Activated CD8-positive, alpha-beta T cell treated with anti-CD3 and anti-CD28 coated beads, Interleukin-2, amount 10 ng/mL, durations not matched to agents 7 days and 5 days (primary cell): ENCODE data around the gene MYBBP1A. TPM values are rescaled to one million over a fixed set of nuclear protein-coding genes. Genes with fewer than 3 reads are reported as not detected.

ENCODE experiments used
- ATAC-seq: fragments of 150-1000 bp; cut with Tn5 transposase; one replicate; pipeline ENCODE4 v1.10.0; 2021; ENCODE audit warnings: moderate library complexity
- CTCF ChIA-PET: fragments of 350-600 bp; sonication (Branson Sonifier 250); formaldehyde crosslinking; loops from one replicate; lab custom pipeline; 2021; ENCODE audit warnings: antibody characterized with exemption; lab: Charles Lee
- POLR2A ChIA-PET: fragments of 350-600 bp; sonication (Branson Sonifier 250); formaldehyde crosslinking; loops from one replicate; lab custom pipeline; 2021; ENCODE audit warnings: antibody characterized with exemption; lab: Charles Lee
- DNase-seq: peaks from one replicate; pipeline ENCODE4 v3.0.0-alpha.2; 2020
- H3K27ac Mint-ChIP-seq: one replicate; pipeline ENCODE4 v1.8.0; 2021; ENCODE audit warnings: mild to moderate bottlenecking, mixed read lengths
- H3K27me3 Mint-ChIP-seq: one replicate; pipeline ENCODE4 v1.8.0; 2021; ENCODE audit warnings: low read depth, mixed read lengths
- H3K36me3 Mint-ChIP-seq: one replicate; pipeline ENCODE4 v1.8.0; 2021; ENCODE audit warnings: low read depth, mixed read lengths
- H3K4me1 Mint-ChIP-seq: one replicate; pipeline ENCODE4 v1.8.0; 2021; ENCODE audit warnings: low read depth, mixed read lengths
- H3K4me3 Mint-ChIP-seq: one replicate; pipeline ENCODE4 v1.8.0; 2021; ENCODE audit warnings: mild to moderate bottlenecking, mixed read lengths
- H3K9me3 Mint-ChIP-seq: one replicate; pipeline ENCODE4 v1.8.0; 2022; ENCODE audit warnings: mixed read lengths; ENCODE audit not compliant: insufficient read depth
- total RNA-seq, 2 experiments: library from RNA; stranded (reverse); gene quantifications; one replicate each; pipeline ENCODE4 v1.2.3, GENCODE V29; 2021

Gene MYBBP1A
- total RNA-seq, 2 experiments from 2014 or later: 70.7 to 76.7 TPM

DNA sequence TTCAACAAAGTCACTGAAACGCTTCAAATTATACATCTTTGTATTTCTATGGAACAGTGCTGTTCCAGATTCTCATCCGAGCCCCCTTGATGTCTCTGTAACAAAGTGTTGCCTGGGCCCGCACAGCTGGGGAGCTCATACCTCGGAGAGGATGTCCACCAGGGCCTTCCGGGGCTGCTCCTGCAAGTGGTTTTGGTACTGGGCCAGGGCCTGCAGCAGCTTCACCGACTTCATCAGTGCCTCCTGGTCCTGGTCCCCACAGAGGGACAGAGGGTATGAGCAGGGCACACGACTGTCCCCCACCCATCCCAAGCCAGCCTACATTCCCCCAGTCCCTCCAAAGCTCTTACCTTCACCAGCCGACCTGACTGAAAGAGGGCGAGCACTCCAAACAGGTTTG, 1.5 kb downstream of the MYBBP1A start:
- Mint-ChIP-seq H3K4me3 (peak overlapping the region; percentile 93), H3K27ac (peak overlapping the region; percentile 63), H3K4me1 (peaks cover 35% of the 10 kb centered on the region), H3K27me3 (no peaks in the 10 kb centered on the region), H3K9me3 (no peaks in the 10 kb centered on the region), H3K36me3 (peaks cover 33% of the 10 kb centered on the region)
- ATAC-seq (no peak), DNase-seq (no peak)
- ChIA-PET POLR2A (no interaction called here), CTCF (interaction anchor here (2.0 to 5.3 kb wide), 2 partner anchors 13 to 133 kb away, joined by 9 to 44 read pairs; no protein-coding TSS in a partner anchor)

DNA sequence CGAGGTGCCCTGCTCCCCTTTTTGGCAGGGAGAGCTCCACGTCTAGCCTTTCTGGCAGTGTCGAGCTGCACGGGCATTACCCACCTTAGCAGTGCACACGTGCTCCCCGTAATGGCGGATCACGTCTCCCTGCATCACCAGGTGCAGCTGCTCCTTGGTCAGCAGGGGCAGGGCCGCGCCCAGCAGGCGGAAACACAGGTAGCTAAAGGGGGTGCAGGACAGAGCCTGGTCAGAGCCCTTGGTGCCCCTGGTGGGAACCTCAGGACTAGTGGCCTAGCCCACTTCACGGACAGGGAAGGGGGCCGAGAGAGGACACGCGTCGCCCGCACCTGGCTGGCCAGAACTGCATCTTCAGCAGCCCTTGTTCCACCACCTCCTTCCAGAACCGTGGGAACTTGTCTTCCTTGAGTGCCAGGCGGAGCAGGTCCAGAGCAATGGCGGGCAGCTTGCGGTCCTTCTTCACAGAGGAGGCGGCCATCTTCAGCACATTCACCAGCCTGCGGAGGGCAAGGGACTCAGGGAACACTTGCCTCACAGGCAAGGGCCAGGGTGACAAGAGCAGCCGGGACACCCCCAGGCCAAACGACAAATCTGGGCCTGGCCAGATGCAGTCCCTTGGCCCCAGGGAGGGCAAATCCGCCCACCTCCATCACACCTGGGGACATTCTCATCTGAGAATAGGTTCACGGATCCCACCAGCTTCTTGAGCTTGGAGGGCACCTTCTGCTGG, 3.2 kb downstream of the MYBBP1A start:
- peaks cover 29% of the 10 kb centered on the region for H3K4me1 Mint-ChIP-seq
- H3K27me3 Mint-ChIP-seq: no peaks in the 10 kb centered on the region
- no peak for DNase-seq
- H3K27ac Mint-ChIP-seq: no peak overlapping the region
- no peak for ATAC-seq
- H3K36me3 Mint-ChIP-seq: peaks cover 39% of the 10 kb centered on the region
- no peak overlapping the region for H3K4me3 Mint-ChIP-seq
- POLR2A ChIA-PET: no interaction called here
- CTCF ChIA-PET: interaction anchor here (0.9 to 3.6 kb wide), 3 partner anchors 15 to 131 kb away, joined by 3 to 13 read pairs (median 3); no protein-coding TSS in a partner anchor
- no peaks in the 10 kb centered on the region for H3K9me3 Mint-ChIP-seq

GRCh38 chr17:4551141-4551540, 4.0 kb downstream of the MYBBP1A start:
- ATAC-seq (no peak), DNase-seq (no peak)
- ChIA-PET CTCF (interaction anchor here (0.9 to 3.6 kb wide), 3 partner anchors 12 to 76 kb away, joined by 3 to 13 read pairs (median 4); no protein-coding TSS in a partner anchor), POLR2A (no interaction called here)
- Mint-ChIP-seq H3K27ac (no peak overlapping the region), H3K4me1 (peaks cover 22% of the 10 kb centered on the region), H3K4me3 (no peak overlapping the region), H3K36me3 (peaks cover 42% of the 10 kb centered on the region), H3K9me3 (no peaks in the 10 kb centered on the region), H3K27me3 (no peaks in the 10 kb centered on the region)

GRCh38 chr17:4550534-4551039, 4.6 kb downstream of the MYBBP1A start:
- POLR2A ChIA-PET: no interaction called here
- Mint-ChIP-seq H3K36me3 (peaks cover 42% of the 10 kb centered on the region), H3K9me3 (no peaks in the 10 kb centered on the region), H3K27ac (no peak overlapping the region), H3K27me3 (no peaks in the 10 kb centered on the region), H3K4me1 (peaks cover 16% of the 10 kb centered on the region), H3K4me3 (no peak overlapping the region)
- ATAC-seq: no peak
- DNase-seq: no peak
- CTCF ChIA-PET: interaction anchor here (1.6 to 3.6 kb wide), 2 partner anchors 12 to 16 kb away, joined by 4 to 13 read pairs; no protein-coding TSS in a partner anchor

DNA sequence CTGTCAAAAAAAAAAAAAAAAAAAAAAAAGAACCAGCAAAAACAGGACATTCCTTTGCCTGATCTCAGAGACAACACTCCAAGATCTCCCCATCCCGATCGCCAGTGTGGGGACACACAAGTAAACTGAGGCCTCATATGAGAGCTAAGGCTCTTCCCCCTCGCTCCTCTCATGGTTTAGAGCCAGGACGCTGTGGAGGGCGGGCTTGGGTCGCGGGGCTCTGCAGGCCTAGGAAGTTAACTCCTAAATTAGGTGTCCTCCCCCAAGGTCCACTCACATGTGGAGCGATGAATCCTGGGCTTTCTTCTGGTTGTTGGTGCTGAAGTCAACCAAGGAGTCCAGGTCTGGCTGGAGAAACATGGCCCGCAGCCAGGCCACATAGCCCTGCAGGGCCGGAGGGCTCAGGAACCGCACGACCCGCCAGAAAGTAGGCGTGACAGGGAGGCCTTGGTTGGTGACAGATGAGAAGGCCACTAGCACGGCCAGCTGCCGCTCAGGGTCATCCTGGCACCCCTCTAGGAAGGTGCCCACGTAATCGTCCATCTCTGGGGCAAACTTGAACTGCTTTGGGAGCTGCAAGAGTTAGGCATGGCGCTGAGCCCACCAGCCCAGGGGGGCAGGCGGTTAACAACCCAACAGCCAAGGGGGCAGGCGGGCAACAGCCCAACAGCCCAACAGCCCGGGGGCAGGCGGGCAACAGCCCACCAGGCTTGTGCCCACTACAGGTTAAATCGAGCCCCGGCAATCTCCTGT, 5.2 kb downstream of the MYBBP1A start:
- H3K9me3 Mint-ChIP-seq: no peaks in the 10 kb centered on the region
- ATAC-seq (no peak), DNase-seq (no peak)
- POLR2A ChIA-PET: no interaction called here
- no peak overlapping the region for H3K4me3 Mint-ChIP-seq
- H3K27ac Mint-ChIP-seq: no peak overlapping the region
- CTCF ChIA-PET: interaction anchor here (1.6 to 3.6 kb wide), 2 partner anchors 13 to 17 kb away, joined by 4 to 13 read pairs; no protein-coding TSS in a partner anchor
- no peaks in the 10 kb centered on the region for H3K27me3 Mint-ChIP-seq
- peaks cover 42% of the 10 kb centered on the region for H3K36me3 Mint-ChIP-seq
- H3K4me1 Mint-ChIP-seq: peaks cover 13% of the 10 kb centered on the region

DNA sequence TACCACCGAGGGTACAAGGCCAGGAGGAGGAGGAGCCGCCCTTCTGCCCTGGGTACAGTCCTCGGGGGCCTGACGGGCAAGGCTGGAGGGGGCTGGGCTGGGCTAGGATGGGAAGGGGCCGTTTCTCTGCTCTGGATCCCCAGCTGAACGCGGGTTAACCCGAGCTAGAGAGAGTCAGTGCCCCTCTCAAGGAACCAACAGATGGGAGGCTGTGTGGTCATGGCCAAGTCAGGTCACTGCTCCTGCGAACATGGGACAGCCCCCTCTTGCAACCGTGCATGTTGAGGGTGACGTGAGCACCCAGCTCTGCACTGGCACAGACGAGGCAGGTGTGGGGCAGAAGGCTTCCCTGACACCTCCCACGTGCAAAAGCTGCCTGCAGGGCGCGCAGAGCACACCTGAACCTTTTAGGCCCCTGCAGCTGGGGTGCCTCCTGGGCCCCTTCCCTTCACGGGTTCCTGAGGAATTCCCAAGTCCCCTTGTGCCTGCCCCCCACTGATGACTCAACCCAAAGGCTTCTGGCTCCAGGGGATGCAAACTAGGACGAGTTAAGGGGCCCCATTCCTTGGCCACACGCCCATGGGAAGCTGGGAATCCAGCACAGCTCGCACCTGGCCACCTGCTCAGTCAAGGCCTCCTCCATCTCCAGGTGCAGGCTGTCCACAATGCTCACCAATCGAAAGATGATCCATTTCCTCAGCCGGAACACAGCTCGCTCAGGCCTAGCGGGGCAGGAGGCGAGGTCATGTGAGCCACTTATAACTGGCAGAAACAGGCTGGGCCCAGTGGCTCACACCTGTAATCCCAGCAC, 6.3 kb downstream of the MYBBP1A start:
- Mint-ChIP-seq H3K27me3 (no peaks in the 10 kb centered on the region), H3K9me3 (no peaks in the 10 kb centered on the region), H3K36me3 (peaks cover 45% of the 10 kb centered on the region), H3K4me3 (no peak overlapping the region), H3K4me1 (peaks cover 5% of the 10 kb centered on the region), H3K27ac (no peak overlapping the region)
- ChIA-PET POLR2A (no interaction called here), CTCF (interaction anchor here (3.6 kb wide), 1 partner anchor 18 kb away, joined by 13 read pairs; no protein-coding TSS in a partner anchor)
- ATAC-seq (no peak), DNase-seq (no peak)

GRCh38 chr17:4548061-4548461, 7.1 kb downstream of the MYBBP1A start:
- Mint-ChIP-seq H3K9me3 (no peaks in the 10 kb centered on the region), H3K27ac (no peak overlapping the region), H3K36me3 (peaks cover 43% of the 10 kb centered on the region), H3K27me3 (no peaks in the 10 kb centered on the region), H3K4me1 (no peaks in the 10 kb centered on the region), H3K4me3 (no peak overlapping the region)
- ChIA-PET POLR2A (no interaction called here), CTCF (no interaction called here)
- DNase-seq: no peak
- ATAC-seq: no peak

DNA sequence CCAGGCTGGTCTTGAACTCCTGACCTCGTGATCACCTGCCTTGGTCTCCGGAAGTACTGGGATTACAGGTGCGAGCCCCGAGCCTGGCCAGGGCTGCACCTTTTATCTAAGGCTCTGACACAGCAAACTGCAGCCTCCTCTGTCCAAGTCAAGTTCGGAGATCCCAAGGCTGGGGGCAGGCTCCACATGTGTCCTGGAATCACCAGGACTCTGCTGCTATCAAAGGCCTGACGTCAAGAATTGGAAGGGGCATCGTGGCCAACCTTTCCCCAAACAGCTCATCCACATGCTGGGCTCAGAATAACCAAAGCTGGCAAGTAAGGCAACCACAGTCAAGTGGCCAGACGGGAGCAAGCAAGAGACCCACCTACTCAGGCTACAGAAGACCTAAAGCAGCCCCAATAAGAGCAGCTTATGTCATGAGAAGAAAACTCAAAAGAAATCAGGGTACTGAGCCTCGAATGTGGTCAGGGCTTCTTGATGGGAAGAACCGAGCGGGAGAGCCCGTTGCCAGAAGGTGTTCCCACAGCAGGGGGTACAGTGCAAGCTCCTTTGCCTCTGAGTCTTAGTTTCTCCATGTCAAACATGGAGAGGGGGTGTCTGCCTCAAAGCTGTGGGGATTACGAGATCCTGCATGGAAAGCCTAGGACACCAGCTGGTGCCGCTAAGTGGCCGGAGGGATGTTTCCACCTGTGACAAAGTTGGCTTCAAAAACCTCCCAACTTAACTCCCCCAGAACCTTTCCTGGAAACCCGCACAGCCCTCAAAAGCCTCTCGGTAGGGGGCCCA, 7.9 kb downstream of the MYBBP1A start:
- H3K27me3 Mint-ChIP-seq: no peaks in the 10 kb centered on the region
- ChIA-PET CTCF (no interaction called here), POLR2A (interaction anchor here (0.7 kb wide), 1 partner anchor 62 kb away, joined by 3 read pairs; no protein-coding TSS in a partner anchor)
- H3K27ac Mint-ChIP-seq: no peak overlapping the region
- no peaks in the 10 kb centered on the region for H3K4me1 Mint-ChIP-seq
- peaks cover 43% of the 10 kb centered on the region for H3K36me3 Mint-ChIP-seq
- ATAC-seq (no peak), DNase-seq (no peak)
- no peaks in the 10 kb centered on the region for H3K9me3 Mint-ChIP-seq
- no peak overlapping the region for H3K4me3 Mint-ChIP-seq

DNA sequence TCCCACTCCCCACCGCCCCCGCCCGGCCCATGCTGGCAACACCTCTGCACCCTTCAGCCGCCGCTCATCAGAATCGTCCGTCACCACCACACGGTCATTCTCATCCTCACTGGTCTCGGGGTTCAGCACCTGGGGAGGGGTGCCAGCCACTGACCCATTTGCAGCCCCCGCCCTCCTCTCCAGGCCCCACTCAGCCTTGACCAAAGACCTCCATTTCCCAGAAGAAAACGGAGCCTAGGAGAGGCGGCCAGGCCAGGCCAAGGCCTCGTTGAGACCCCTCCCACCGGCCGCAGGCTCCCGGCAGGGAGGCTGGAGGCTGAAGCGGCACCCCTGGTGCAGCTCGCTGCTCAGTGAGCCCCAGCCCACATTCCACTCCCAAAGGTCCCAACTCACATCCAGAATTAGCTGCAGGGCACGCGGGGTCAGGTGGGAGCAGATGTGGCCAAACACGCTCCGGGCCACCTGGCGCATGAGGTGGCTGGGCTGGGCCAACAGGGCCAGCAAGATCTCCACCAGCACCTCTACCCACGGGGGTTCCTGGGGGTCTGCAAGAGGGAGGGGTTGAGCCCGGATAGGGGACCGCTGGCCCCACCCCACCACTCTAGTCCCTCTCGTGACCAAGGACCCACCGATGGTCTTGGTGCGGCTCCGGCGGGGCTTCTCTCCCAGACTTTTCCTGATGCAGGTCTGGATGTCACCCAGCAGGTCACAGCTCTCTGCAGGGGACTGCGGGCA, 9.8 kb downstream of the MYBBP1A start:
- Mint-ChIP-seq H3K9me3 (no peaks in the 10 kb centered on the region), H3K27ac (no peak overlapping the region), H3K36me3 (peaks cover 34% of the 10 kb centered on the region), H3K27me3 (no peaks in the 10 kb centered on the region), H3K4me1 (no peaks in the 10 kb centered on the region), H3K4me3 (no peak overlapping the region)
- POLR2A ChIA-PET: interaction anchor here (0.6 kb wide), 1 partner anchor 64 kb away, joined by 3 read pairs; no protein-coding TSS in a partner anchor
- DNase-seq (no peak), ATAC-seq (no peak)
- CTCF ChIA-PET: interaction anchor here (1.3 kb wide), 1 partner anchor 125 kb away, joined by 6 read pairs; no protein-coding TSS in a partner anchor

DNA sequence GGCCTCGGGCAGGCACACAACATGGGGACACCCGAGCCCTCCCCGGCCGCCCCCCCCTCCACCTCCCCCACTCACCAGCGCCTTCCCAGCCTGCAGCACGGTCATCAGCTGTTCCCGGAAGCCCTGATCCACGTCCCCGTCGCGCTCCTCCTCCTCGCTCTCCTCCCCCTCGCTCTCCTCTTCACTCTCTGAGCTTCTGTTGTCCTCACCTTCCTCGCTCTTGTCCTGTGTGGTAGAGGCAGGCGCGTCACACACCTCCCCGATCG, 10.3 kb downstream of the MYBBP1A start:
- no peak overlapping the region for H3K27ac Mint-ChIP-seq
- POLR2A ChIA-PET: interaction anchor here (0.6 kb wide), 1 partner anchor 64 kb away, joined by 3 read pairs; no protein-coding TSS in a partner anchor
- no peaks in the 10 kb centered on the region for H3K27me3 Mint-ChIP-seq

More for the DNA sequence above, 10.3 kb downstream of the MYBBP1A start:
- no peaks in the 10 kb centered on the region for H3K4me1 Mint-ChIP-seq
- H3K4me3 Mint-ChIP-seq: no peak overlapping the region
- ATAC-seq: no peak
- CTCF ChIA-PET: interaction anchor here (1.3 kb wide), 1 partner anchor 124 kb away, joined by 6 read pairs; no protein-coding TSS in a partner anchor
- peaks cover 29% of the 10 kb centered on the region for H3K36me3 Mint-ChIP-seq
- H3K9me3 Mint-ChIP-seq: no peaks in the 10 kb centered on the region
- no peak for DNase-seq
